Measurements from ENCODE around the gene COL24A1. TPM values are rescaled to one million over a fixed set of nuclear protein-coding genes. Genes with fewer than 3 reads are reported as not detected.

COL24A1 gene
- total RNA-seq, 1 experiment from 2014 or later: not detected

DNA sequence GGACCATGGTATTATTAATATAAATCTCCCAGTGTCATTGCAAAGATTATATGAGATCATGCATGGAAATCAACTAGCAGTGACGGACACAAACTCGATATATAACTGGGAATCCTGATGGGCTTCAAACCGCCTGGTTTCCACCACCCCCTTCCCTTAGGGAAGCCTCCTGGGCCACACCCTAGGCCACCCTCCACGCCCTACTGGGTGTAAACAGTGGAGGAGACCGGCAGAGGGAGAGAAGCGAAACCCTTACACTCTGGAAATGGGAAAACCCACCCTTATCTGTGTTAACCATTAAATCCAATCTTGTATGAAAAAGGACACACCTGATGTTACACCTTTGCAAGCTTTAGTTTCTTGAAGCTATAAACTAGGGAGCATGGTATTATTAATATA lies 447.7 kb downstream of the COL24A1 start:
- H3K9me3 Mint-ChIP-seq (ENCODE audit: unreplicated experiment): peaks cover 6% of the 10 kb centered on the region
- H3K36me3 Mint-ChIP-seq (ENCODE audit: insufficient read depth, unreplicated experiment): peaks cover 19% of the 10 kb centered on the region
- BruUV-seq (replicated peaks): TSS peak; percentile 98
- CTCF ChIA-PET: interaction anchor here (0.6 to 1.9 kb wide), 18 partner anchors 9 to 793 kb away, joined by 3 to 7 read pairs (median 4); partner anchors contain the start of gene CCN1
- TF ChIP-seq, protein P1, sequence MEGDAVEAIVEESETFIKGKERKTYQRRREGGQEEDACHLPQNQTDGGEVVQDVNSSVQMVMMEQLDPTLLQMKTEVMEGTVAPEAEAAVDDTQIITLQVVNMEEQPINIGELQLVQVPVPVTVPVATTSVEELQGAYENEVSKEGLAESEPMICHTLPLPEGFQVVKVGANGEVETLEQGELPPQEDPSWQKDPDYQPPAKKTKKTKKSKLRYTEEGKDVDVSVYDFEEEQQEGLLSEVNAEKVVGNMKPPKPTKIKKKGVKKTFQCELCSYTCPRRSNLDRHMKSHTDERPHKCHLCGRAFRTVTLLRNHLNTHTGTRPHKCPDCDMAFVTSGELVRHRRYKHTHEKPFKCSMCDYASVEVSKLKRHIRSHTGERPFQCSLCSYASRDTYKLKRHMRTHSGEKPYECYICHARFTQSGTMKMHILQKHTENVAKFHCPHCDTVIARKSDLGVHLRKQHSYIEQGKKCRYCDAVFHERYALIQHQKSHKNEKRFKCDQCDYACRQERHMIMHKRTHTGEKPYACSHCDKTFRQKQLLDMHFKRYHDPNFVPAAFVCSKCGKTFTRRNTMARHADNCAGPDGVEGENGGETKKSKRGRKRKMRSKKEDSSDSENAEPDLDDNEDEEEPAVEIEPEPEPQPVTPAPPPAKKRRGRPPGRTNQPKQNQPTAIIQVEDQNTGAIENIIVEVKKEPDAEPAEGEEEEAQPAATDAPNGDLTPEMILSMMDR (IDR thresholded peaks at IDR 0.05; ENCODE audit: unreplicated experiment): no peak
- H3K27me3 Mint-ChIP-seq (ENCODE audit: insufficient read depth, unreplicated experiment): no peaks in the 10 kb centered on the region
- H3K4me3 Mint-ChIP-seq (ENCODE audit: unreplicated experiment): no peak overlapping the region
- intact Hi-C loops (cut with micrococcal nuclease): loop anchor here (1.0 kb wide), 4 partner anchors 129 to 309 kb away; partner anchors contain the start of gene CCN1
- POLR2A ChIA-PET: interaction anchor here (0.6 to 1.6 kb wide), 19 partner anchors 9 to 718 kb away, joined by 3 to 9 read pairs (median 5); partner anchors contain the start of genes BCL10 and CCN1
- DNase-seq (ENCODE audit: unreplicated experiment): no peak
- H3K4me1 Mint-ChIP-seq (ENCODE audit: insufficient read depth, unreplicated experiment): peaks cover 13% of the 10 kb centered on the region
- H3K27ac Mint-ChIP-seq (ENCODE audit: low read depth, unreplicated experiment): no peak overlapping the region

DNA sequence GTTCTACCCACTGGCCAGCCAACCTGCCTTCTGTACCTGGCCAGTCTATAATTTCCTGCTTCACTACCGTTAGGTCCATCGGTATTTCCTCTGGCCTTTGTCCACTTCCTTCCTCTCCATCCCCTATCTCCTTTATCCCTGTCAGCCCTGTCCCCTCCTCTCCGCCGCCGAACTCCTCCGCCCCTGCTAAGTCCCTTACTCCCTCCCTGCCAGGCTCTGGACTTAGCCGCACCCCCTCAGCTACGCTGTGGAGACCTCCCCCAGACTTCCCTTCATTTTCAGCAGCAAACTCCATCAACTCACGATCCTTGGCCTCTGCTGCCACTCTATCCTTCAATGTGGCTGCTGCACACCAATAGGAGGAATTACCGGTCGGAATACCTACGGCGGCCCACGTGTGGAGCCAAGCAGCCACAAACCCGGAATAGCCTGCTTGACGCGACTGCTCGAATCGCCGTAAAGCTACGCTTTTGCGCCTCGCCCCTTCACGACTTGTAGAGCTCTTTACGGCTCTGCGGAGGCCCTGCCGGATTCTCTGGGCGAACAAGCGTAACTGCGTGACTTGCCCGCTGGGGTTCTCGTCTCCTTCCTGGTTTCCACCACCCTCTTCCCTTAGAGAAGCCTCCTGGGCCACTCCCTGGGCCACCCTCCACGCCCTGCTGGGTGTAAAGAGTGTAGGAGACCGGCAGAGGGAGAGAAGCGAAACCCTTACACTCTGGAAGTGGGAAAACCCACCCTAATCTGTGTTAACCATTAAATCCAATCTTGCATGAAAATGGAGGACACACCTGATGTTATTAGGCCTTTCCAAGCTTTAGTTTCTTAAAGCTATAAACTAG lies 448.4 kb downstream of the COL24A1 start, which contains the start of gene ZNHIT6:
ZNHIT6 (minus strand) TSS at position 444 of the 839 bp plus-strand sequence; CDS start at position 295, 149 bp downstream.
- TF ChIP-seq, protein P1 (IDR thresholded peaks at IDR 0.05; ENCODE audit: unreplicated experiment): peak; percentile 32

DNA sequence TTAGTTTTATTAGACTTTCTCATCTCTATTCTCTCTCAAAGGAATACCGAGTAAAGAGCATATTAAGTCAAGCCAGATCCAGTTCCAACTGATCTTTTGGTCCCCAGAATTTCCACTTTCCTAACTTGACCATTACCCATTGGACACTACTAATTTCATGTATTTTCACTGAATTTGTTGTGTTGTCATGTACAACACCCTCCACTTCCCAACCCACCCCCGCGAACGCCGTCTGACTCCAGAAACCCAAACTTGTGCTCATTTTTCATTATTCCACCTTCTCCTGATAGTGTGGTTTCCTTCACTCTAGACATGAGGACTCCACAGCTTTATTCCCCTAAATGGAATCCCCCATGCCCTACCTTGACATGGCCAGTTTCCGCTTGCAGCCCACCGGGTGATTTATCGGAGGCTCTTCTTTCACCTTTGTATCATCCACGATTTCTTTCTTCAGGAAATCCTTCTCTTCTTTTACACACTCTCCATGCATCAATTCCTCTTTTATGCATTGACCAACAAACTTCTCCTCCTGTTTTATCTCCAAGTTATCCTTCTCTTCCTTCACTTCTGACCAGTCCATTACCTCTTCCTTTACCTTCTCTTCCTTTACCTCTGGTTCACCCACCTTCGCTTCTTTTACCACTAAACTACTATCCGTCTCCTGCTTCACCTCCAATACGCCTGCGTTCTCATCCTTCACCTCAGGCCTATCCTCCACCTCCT lies 449.1 kb downstream of the COL24A1 start:
- Mint-ChIP-seq H3K4me1 (ENCODE audit: insufficient read depth, unreplicated experiment) (peaks cover 13% of the 10 kb centered on the region), H3K36me3 (ENCODE audit: insufficient read depth, unreplicated experiment) (peaks cover 23% of the 10 kb centered on the region), H3K9me3 (ENCODE audit: unreplicated experiment) (peaks cover 6% of the 10 kb centered on the region), H3K27me3 (ENCODE audit: insufficient read depth, unreplicated experiment) (no peaks in the 10 kb centered on the region), H3K27ac (ENCODE audit: low read depth, unreplicated experiment) (no peak overlapping the region), H3K4me3 (ENCODE audit: unreplicated experiment) (no peak overlapping the region)
- CTCF ChIA-PET: interaction anchor here (0.6 to 1.9 kb wide), 10 partner anchors 9 to 329 kb away, joined by 3 to 7 read pairs (median 4); no protein-coding TSS in a partner anchor
- BruUV-seq (replicated peaks): no TSS peak
- intact Hi-C loops (cut with micrococcal nuclease): no loop called here
- TF ChIP-seq, protein P1 (IDR thresholded peaks at IDR 0.05; ENCODE audit: unreplicated experiment): no peak
- DNase-seq (ENCODE audit: unreplicated experiment): peak; percentile 1
- POLR2A ChIA-PET: interaction anchor here (0.9 to 2.2 kb wide), 14 partner anchors 8 to 431 kb away, joined by 3 to 9 read pairs (median 4); partner anchors contain the start of gene BCL10

More for the DNA sequence above, 448.4 kb downstream of the COL24A1 start, which contains the start of gene ZNHIT6:
- ChIA-PET POLR2A (interaction anchor here (0.6 to 1.6 kb wide), 30 partner anchors 8 to 731 kb away, joined by 3 to 9 read pairs (median 4); partner anchors contain the start of genes BCL10 and CCN1), CTCF (interaction anchor here (0.6 to 1.9 kb wide), 21 partner anchors 8 to 794 kb away, joined by 3 to 7 read pairs (median 4); partner anchors contain the start of gene CCN1)
- Mint-ChIP-seq H3K27ac (ENCODE audit: low read depth, unreplicated experiment) (no peak within 1 kb of the TSS), H3K36me3 (ENCODE audit: insufficient read depth, unreplicated experiment) (peaks cover 23% of the 10 kb centered on the region), H3K9me3 (ENCODE audit: unreplicated experiment) (peaks cover 6% of the 10 kb centered on the region), H3K4me3 (ENCODE audit: unreplicated experiment) (no peak within 1 kb of the TSS), H3K27me3 (ENCODE audit: insufficient read depth, unreplicated experiment) (no peaks in the 10 kb centered on the region), H3K4me1 (ENCODE audit: insufficient read depth, unreplicated experiment) (peaks cover 13% of the 10 kb centered on the region)
- BruUV-seq (replicated peaks): TSS peak; percentile 81
- intact Hi-C loops (cut with micrococcal nuclease): loop anchor here (1.0 kb wide), 4 partner anchors 128 to 310 kb away; partner anchors contain the start of gene CCN1
- peak; percentile 96 for DNase-seq (ENCODE audit: unreplicated experiment)

Measured in MCF 10A (cell line).